Measurements from ENCODE around the gene KLF3.
"Not testable (repeated sequence)": the region's sequence is repeated elsewhere in the genome, so short reads cannot be mapped to it uniquely, and the experiment has no call there.

KLF3 gene

GRCh38 chr4:38663801-38664705 lies at the start of gene KLF3:
TSS of gene KLF3 (plus strand) at chr4:38664199. CDS start at chr4:38680626, 16,427 bp downstream.
- peak; percentile 77 for DNase-seq (ENCODE audit: low spot score)

- DNase-seq (ENCODE audit: low spot score): no peak
These were observed 49.8 kb upstream of the KLF3 start for GRCh38 chr4:38614231-38614630.

GRCh38 chr4:38615847-38616246 lies 48.2 kb upstream of the KLF3 start:
- DNase-seq (ENCODE audit: low spot score): no peak

DNA sequence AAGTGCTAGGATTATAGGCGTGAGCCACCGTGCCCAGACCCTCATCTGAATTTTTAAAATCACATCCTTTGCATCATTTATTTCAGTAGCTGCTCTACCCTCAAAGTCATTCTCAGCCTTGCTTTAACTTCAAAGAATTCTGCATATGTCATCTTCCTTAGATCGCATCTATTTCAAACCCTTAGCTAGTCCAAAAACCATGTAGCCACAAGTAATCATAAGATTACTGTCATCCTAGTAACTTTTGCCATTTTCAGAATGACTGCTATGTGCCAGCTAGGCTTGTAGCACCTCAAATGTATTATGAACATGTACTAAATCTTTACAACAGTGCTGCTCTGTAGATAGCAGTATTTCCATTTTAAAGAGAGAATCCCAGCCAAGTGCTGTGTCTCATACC lies 45.5 kb upstream of the KLF3 start:
- DNase-seq (ENCODE audit: low spot score): no peak

- DNase-seq (ENCODE audit: low spot score): no peak
These were observed 44.7 kb upstream of the KLF3 start for GRCh38 chr4:38619316-38619715.

DNA sequence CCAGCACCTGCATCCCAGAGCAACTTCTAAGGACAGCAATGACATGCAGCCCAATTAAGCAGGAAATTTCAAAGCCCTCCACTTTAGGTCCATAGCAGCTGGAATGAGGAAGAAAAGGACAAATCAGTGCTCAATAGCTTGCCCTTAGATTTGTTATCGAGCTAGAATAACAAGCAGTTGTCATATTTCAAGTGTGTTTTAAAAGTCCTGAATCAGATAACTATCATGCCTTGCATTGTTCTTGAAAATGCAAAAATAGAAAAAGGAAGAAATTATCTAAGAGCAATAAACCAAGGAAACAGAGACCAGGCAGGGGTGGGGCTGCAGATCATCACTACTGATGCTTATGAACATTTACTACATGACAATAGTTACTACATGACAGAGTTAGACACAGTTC lies 43.9 kb upstream of the KLF3 start:
- DNase-seq (ENCODE audit: low spot score): no peak

GRCh38 chr4:38620527-38621027 lies 43.4 kb upstream of the KLF3 start:
- no peak for DNase-seq (ENCODE audit: low spot score)

DNA sequence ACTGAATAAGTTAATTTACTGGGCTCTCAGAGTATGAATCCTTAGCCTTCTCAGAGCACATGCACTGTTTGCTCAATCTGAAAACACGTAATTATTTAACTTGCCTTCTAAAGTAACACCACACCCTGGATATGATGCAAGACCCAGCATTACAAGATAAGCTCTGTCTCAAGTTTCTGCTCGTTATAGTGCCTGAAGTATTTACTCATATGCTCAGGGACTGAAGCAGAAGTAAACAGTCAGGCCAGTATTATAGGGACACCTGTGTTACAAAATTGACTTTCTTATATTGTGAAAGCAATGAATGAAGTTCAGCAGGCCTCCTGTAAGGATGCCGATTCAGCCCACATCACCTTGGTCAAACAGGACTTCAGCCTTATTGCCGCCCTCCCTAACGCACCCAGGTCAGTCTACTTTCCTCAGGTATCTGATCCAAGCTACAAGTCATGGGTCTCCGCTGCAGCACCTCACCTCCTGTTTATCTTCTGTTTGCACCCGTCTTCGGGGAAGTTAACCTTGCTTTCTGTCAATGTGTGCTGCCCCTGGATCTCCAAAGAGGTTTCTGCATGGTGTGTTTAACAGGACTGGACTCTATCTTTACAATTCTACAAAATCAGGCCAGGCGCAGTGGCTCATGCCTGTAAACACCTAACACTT lies 42.8 kb upstream of the KLF3 start:
- DNase-seq (ENCODE audit: low spot score): peak; percentile 14

DNA sequence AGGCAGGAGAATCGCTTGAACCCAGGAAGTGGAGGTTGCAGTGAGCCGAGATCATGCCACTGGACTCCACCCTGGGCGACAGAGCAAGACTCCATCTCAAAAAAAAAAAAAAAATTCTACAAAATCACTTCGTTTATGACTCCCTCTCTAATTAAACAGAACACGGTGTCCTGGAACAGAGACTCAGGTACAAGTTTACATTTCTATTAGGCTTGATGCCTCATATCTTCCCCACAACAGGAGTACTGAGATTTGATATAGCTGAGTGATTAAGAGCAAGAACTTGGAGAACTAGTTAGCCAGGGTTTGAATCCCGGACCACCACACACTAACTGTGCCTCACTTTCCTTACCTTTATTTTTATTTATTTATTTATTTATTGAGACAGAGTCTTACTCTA lies 42.2 kb upstream of the KLF3 start:
- no peak for DNase-seq (ENCODE audit: low spot score)

GRCh38 chr4:38622340-38622739 lies 41.7 kb upstream of the KLF3 start:
- not testable (repeated sequence) for DNase-seq (ENCODE audit: low spot score)

DNA sequence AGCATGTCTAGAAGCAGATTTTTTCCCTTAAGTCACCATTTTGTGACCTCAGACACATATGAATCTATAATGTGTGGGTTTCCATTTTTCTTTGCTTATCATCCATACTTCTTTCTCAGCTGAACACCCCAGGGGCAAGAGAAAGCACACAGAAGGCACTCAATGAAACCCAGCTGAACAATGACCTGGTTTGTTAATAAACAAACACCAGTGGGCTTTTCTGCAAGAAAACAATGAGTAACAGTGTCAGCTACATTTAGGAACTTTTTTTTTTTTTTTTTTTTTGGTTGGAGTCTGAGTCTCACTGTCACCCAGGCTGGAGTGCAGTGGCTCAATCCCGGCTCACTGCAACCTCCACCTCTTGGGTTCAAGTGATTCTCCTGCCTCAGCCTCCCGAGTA lies 40.7 kb upstream of the KLF3 start:
- DNase-seq (ENCODE audit: low spot score): no peak

GRCh38 chr4:38624311-38624710 lies 39.7 kb upstream of the KLF3 start:
- DNase-seq (ENCODE audit: low spot score): no peak

GRCh38 chr4:38625508-38625907 lies 38.5 kb upstream of the KLF3 start:
- DNase-seq (ENCODE audit: low spot score): no peak

DNA sequence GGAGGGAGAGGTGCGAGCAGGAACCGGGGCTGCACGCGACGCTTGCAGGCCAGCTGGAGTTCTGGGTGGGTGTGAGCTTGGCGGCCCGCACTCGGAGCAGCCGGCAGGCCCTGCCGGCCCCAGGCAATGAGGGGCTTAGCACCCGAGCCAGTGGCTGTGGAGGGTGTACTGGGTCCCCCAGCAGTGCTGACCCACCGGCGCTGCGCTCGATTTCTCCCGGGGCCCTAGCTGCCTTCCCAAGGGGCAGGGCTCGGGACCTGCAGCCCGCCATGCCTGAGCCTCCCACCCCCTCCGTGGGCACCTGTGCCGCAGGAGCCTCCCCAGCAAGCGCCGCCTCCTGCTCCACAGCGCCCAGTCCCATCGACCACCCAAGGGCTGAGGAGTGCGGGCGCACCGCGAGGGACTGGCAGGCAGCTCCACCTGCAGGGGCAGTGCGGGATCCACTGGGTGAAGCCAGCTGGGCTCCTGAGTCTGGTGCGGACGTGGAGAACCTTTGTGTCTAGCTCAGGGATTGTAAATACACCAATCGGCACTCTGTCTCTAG lies 37.0 kb upstream of the KLF3 start:
- not testable (repeated sequence) for DNase-seq (ENCODE audit: low spot score)

DNA sequence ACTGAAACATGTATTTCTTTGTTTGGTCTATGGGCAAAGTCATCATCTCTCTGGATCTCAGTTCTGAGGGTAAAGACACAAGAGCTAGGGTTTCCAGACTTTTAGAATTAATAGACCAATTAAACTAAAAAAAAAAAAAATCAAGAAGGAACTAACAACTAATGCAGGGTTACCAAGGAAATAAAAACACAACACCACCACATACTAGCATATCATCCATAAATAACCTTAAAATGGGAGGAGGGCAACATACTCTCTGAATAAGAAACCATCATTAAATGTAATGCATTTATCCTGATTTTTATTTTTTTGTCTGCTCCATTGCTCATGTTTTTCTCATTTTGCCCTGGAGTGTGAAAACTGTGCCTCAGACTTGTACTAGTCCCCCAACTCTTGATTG lies 33.5 kb upstream of the KLF3 start:
- DNase-seq (ENCODE audit: low spot score): no peak

DNA sequence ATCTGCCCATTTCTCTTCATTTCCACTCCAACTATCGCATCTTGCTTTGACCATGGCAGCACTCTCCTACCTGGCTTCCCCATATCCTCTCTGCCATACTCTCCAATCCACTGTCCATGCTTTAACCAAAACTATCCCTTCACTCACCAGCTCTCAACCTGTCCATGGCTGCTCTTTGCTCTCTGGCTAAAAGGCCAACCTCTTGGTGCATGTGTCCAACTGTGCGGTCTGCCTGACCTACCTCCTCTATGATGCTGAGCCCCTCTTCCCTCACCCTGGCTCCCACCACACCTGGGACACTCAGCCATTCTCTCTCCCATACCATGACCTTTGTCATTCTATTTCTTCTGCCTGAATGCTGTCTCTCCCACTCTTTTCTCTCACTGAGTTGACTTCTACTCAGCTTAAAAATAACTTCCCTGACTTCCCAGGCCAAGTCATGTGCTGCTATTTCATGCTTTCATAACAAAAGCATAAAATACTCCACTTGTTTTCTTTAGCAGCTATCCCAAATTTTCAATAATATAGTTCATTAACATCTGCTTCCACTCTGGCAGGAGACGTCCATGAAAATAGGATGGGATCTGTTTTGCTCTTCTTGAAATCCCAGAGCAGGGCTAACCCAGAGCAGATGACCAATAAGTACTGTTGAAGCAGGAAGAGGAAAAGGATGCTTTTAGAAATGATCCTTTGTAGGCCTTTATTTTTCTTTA lies 29.8 kb upstream of the KLF3 start:
- no peak for DNase-seq (ENCODE audit: low spot score)

DNA sequence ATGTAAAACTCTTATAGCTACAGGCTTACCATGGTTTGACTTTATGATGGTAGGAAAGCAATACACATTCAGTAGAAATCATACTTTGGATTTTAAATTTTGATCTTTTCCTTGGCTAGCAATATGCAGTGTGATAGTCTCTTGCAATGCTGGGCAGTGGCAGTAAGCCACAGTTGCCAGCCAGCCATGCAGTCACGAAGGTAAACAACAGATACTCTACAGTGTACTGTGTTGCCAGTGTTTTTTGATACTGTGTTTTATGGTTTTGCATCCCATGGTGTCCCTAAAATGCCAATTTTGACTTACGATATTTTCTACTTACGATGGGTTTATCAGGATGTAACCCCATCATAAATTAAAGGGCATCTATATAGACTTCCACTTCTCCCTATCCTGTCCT lies 24.8 kb upstream of the KLF3 start:
- no peak for DNase-seq (ENCODE audit: low spot score)

- DNase-seq (ENCODE audit: low spot score): no peak
These were observed 22.2 kb upstream of the KLF3 start for GRCh38 chr4:38641811-38642210.

DNA sequence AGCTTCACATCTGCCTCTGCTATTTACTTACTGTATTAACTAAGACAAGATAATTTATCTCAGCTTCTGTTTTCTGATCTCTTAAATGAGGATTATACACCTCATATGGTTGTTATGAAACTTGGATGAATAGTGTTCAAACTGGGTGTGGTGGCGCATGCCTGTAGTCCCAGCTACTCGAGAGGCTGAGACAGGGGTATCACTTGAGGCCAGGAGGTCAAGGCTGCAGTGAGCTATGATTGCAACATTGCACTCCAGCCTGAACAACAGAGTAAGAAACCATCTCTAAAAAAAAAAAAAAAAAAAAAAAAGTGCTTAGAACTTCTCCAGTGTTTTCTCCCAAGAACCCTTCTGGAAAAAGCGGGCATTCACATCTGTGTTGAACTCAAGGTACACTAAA lies 19.8 kb upstream of the KLF3 start:
- DNase-seq (ENCODE audit: low spot score): no peak

GRCh38 chr4:38647101-38647819 lies 16.7 kb upstream of the KLF3 start:
- no peak for DNase-seq (ENCODE audit: low spot score)

- no peak for DNase-seq (ENCODE audit: low spot score)
These were observed 13.9 kb upstream of the KLF3 start for GRCh38 chr4:38650133-38650532.

DNA sequence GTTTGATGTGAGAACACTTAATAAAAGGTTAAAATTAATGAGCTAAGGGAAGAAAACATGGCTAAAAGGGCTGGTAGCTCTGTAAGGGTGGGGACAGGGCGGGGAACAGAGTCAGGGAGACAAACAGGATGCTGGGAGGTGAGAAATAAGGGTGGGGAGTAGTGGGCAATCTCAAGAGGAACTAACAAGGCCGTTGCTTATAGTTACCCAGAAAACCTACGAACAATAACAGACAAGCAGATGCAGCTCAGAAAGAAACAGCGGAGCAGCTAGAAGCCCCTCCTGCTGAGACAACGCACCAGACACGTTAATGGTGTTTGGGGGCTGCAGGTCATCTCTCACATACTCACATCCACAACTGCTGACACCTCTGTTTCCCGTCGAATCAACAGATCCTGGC lies 9.7 kb upstream of the KLF3 start:
- no peak for DNase-seq (ENCODE audit: low spot score)

Measured in RKO (cell line).